GM18867 (cell line): ENCODE results near the gene C1orf232.

Experiments
- ATAC-seq: cut with Tn5 transposase; IDR thresholded peaks from one replicate; pipeline ENCODE4 v1.9.1; 2021; ENCODE audit warnings: mild to moderate bottlenecking, moderate library complexity; ENCODE audit not compliant: unreplicated experiment

The C1orf232 gene

GRCh38 chr1:26125382-26125781 is 43.4 kb downstream of the C1orf232 start:
- no peak for ATAC-seq

GRCh38 chr1:26124418-26125331 is 44.1 kb downstream of the C1orf232 start:
- ATAC-seq: no peak

GRCh38 chr1:26122988-26123973 is 45.5 kb downstream of the C1orf232 start:
- no peak for ATAC-seq

- ATAC-seq: no peak
These were observed 46.6 kb downstream of the C1orf232 start for GRCh38 chr1:26121854-26122773.

GRCh38 chr1:26119892-26120608 is 48.7 kb downstream of the C1orf232 start:
- ATAC-seq: no peak

DNA sequence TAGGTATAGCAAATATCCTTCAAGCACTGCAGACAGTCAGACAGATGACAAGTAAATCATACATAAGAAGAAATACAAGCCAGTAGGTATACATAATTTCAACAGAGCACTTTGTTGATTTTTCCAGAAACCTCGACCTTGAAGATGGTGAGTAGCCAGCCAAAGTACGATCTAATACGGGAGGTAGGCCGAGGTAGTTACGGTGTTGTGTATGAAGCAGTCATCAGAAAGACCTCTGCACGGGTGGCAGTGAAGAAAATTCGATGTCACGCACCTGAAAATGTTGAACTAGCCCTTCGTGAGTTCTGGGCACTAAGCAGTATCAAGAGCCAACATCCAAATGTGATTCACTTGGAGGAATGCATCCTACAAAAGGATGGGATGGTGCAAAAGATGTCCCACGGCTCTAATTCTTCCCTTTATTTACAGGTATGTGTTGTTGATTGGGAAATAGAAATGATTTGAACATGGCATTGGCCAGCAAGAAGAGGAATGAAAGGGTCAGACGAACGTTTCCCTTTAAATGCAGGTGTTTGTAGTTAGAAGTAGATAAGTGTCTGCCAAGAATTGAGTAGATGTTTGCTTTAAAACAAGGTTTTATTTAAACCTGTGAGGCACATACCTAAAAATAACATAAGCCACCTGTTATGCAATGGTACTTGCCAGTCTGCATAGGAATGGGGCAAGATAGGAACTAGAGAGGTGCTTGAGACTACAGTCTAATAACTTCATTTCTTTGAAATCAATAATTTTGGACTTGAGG is 54.4 kb downstream of the C1orf232 start:
- ATAC-seq: no peak
